Stimulated activated CD4-positive, alpha-beta T cell treated with anti-CD3 and anti-CD28 coated beads, Interleukin-4, amount 100 ng/mL, for 48 hours (primary cell): Measurements from ENCODE around the gene HNRNPA2B1.

Experiments used
- DNase-seq, 2 donors: peaks; one replicate each; pipeline ENCODE4 v3.0.0-alpha.2; 2020; ENCODE audit warnings: low read depth in 2 of 2

HNRNPA2B1 gene

DNA sequence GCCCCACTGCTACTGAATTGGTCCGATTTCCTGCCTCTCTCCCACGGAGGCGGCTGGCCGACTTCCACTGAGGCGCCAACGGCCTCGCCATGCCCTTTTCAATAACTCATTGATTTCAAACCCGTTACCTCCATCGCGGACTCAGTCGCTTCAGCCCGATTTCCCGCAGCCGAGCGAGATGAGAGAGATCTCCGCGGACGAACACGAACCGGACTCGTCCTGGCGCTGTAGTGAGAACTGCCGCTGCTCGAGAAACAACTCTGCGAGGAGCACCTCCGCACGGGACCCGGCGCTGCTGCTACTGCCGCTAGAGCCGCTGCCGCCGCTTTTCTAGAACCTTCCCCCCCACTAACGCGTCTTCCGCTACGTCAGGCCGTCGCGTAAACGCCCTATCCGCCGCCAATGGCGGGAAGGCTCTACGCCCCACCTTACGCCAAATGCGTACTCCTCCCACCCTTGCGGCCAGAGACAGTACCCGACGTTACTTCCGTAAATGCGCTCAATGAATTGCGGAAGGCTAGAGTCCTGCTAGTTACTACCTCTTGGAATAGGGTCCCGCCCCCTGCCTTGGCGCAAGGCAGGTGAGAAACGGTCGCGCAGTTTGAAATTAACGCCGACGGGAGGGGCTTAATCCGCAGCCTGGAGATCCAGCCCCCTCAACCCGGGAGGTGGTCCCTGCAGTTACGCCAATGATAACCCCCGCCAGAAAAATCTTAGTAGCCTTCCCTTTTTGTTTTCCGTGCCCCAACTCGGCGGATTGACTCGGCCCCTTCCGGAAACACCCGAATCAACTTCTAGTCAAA lies at the start of gene HNRNPA2B1:
TSS of gene HNRNPA2B1 (minus strand) at position 303 of the 803 bp plus-strand sequence. CDS start at position 134, 169 bp downstream.
- peak; percentile 94 to 97 for DNase-seq

DNA sequence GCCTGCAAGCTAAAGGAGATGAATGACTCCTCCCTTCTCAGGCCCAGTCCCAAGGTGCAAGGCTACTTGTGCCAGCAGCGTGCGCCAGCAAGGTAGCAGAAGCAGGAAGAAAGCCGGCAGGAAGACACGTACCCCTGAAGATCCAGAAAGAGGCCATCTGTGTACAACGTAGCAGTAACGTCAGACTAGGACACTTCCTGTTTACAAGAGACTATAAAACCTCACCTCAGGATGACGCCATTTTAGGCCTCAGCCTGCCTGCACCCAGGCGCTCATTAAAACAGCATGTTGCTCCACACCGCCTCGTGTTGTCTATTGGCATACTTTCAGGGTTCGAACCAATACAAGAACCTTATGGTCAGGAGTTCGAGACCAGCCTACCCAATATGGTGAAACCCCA lies 49.7 kb upstream of the HNRNPA2B1 start:
- no peak for DNase-seq

DNA sequence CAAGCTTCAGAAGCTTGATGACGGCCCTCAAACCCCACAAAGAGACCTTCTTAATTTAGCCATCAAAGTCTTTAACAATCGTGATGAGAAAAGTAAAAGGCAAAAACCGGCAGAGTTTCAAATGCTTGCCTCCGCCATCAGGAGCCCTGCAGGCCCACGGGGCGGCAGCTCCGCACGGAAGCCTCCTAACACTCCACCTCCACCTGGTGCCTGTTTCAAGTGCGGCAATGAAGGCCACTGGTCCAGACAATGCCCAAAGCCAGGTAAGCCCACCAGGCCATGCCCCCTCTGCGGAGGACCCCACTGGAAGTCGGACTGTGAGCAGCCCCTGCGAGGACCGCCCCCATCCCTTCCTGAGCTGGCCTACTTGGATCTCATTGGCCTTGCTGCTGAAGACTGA lies 44.6 kb upstream of the HNRNPA2B1 start:
- DNase-seq: no peak

DNA sequence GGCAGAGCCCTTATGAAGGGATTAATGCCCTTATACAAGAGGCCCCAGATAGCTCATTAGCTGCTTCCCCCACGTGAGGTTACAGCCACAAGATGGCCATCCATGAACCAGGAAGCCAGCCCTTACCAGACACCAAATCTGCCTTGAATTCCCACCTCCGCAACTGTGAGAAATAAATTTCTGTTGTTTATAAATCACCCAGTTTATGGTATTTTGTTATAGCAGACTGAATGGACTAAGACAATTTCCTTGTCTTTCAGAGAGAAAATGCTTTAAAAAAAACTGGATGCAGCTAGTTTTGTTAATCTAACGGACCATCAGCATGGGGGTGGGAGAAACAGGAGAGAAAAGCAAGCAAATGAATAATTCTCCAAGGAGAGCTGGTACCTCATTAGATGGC lies 37.5 kb upstream of the HNRNPA2B1 start:
- DNase-seq: no peak

DNA sequence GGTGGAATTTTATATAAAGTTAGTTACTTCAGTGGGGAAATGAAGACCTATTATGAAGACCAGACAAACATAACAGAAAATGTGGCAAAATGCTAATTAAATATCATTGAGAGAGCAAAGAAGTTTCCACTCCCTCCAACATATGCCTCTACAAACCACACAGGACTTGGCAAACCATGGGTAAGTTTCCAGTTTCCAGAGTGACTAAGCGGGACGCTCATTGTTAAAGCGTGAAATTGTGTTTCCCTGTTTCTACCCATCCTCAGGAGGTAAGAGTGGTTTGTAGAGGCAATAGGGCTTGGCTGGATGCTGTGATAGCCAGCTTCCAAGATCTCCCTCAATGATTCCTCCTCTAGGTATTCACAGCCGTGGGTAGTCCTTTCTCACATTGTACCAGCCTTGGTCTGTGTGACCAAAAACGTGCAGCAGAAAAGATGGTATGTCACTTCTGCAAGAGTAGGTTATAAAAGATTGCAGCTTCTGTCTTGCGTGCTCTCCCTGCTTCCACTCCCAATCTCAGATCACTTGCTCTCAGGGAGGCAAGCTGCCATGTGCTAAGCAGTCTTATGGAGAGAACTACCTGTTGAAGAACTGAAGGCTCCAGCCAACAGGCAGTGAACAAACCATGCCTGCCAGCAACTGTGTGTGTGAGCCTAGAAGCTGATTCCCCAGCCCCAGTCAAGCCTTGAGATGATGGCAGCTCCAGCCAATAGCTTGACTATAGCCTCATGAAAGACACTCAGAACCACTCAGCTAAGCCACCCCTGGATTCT lies 36.7 kb upstream of the HNRNPA2B1 start:
- DNase-seq: no peak

DNA sequence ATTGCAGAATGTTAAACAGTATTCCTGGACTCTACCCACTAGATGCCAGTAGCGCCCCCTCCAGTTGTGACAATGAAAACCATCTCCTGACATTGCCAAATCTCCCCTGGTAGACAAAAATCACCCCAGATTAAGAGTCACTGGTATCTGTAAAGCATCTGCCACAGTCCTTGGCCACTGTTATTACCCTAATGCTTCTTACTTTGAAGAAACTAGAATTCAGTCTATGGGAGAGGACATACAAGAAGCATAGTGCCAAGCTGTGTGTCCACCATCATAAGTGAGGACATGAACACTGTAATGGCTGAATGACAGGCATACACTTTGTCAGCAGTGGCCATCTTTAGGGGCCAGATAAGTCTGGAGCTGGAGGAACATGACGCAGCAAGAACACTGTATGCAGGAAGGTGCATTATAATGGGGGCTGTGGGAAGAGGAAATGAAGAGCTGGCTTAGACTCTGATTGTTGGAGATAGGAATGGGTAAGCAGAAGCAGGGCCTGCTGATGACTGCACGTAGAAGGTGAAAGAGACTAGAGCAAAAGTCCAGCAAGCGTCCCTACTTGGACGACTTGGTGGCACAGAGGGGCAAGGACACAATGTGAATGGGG lies 33.5 kb upstream of the HNRNPA2B1 start:
- DNase-seq: no peak

DNA sequence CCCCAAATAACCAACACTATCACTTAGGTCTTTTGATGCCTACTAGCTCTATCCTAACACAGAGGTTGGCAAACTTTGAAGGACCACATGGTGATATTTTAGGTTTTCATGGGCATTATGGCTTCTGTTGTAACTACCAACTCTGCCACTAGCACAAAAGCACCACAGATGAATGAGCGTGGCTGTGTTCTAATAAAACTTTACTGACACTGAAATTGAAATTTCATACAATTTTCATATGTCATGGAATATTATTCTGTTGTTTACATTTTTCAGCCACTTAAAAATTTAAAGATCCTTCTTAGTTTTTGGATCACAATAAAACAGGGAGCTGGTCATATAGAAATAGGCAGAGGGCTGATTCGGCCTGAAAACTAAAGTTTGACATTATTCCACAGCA lies 27.4 kb upstream of the HNRNPA2B1 start:
- DNase-seq: no peak

DNA sequence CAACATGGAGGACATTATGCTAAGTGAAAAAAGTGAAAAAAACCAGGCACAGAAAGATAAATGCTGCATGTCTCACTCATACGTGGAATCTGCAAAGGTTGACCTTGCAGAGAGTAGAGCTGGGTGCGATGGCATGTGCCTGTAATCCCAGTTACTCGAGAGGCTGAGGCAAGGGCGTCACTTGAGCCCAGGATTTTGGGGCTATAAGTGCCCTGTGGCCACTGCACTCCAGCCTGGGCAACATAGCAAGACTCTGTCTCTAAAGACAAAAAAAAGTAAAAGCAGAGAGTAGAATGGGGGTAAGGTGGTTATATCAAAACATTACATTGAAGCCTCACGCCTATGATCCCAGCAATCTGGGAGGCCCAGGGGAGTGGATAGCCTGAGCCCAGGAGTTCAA lies 23.8 kb upstream of the HNRNPA2B1 start:
- DNase-seq: no peak

DNA sequence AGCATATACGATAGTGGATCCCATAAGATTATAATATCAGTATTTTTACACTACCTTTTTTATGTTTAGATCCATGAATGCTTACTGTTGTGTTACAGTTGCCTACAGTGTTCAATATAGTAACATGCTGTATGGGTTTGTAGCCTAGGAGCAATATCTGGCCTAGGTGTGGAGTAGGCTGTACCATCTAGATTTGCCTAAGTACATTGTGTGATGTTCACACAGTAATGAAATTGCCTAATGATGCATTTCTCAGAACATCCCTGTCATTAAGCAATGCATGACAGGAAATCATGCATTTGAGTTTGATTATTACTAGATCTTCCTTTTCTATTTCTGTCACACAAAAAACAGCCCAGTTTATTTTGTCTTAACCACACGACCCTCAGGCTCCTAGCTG lies 15.5 kb upstream of the HNRNPA2B1 start:
- no peak for DNase-seq

DNA sequence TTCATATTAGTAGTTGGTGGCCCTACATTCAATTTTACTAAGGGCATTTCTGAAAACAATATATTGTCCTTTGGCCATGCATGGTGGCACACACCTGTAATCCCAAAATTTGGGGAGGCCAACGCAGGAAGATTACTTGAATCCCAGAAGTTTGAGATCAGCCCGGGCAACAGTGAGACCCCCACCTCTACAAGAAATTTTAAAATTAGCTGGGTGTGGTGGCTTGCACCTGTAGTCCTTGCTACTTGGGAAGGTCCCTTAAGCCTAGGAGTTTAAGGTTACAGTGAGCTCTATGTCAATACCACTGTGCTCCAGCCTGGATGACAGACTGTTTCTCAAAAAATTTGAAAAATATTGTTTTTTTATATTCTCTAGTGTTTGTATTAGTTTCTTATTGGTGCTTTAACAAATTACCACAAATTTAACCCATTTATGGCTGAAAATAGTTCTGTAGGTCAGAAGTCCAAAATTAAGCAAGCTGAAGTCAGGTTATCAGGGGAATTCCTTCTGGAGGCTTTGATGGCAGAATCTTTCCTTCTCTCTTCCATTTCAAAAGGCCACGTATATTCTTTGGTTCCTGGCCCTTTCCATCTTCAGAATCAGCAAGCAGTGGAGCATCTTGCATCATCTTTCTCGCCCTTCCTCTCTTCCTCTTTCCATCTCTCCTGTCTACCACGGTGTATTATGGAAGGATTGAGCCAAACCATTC lies 13.4 kb upstream of the HNRNPA2B1 start:
- no peak for DNase-seq

DNA sequence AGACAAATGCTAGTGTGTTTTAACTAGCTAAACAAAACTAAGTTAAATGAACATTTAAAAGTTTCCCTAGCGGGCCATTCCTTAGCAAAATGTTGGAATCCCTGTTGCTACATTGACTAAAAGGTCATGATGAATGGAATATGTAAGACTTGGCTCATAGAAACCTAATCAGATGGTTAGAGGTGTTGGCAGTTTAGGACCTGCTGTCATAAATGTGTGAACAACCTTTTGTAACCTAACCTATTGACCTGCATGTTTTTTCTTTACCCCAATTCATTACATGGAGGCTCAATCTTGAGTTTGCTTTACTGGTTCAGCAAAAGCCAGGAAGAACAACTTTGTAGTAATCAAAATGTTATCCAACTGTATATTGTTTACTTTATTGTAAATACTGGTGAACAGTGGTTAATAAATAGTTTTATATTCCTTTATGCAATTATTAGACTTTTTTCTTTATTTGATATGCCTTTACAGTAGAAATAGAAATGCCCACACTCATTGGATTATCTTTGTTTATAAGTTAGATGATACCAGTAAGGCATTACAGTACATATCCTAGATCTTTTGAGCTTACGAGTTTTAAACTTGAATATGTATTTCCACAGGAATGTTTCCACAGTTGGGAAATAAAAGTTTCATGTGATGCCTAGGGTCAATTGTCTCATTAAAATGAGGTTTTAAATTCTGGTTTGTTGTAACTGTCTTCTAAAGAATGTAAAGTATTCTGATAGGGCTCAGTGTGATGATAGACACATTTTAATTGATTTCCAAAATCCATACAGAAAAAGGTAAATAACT lies 12.6 kb upstream of the HNRNPA2B1 start:
- DNase-seq: no peak

DNA sequence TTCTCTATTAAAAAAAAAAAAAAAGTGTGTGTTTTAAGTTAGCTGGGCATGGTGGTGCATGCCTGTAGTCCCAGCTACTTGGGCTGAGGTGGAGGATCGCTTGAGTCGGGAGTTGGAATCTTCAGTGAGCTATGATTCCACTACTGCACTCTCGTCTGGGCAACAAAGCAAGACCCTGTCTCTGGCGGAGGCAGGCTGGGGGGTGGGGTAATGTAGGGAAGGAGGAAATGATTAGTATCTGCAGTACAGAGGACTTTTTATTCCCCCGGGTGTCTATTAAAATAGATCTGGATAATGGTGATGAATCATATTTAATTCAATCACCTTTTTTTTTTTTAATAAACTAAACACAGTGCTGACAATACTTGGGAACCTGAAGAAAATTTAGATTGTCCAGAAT lies 7.5 kb upstream of the HNRNPA2B1 start:
- no peak for DNase-seq

DNA sequence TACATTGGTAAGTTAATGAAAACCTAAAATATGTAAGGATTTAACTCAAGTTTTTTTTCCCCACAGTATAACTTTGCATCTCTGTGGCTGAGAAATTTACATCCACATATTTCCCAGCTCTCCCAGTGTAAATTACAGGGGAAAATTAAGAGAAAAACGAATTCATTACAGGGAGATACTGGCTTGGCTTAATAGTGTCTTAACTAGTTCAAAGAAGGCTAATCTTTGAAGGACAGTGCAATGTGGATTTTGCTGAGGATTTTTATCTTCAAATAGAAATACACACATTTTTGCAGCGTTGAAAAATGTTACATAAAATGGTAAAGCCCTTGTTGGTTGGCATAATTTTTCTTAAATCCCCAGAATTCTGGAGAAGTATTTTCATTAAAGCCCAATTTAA lies 2.5 kb upstream of the HNRNPA2B1 start:
- no peak for DNase-seq

DNA sequence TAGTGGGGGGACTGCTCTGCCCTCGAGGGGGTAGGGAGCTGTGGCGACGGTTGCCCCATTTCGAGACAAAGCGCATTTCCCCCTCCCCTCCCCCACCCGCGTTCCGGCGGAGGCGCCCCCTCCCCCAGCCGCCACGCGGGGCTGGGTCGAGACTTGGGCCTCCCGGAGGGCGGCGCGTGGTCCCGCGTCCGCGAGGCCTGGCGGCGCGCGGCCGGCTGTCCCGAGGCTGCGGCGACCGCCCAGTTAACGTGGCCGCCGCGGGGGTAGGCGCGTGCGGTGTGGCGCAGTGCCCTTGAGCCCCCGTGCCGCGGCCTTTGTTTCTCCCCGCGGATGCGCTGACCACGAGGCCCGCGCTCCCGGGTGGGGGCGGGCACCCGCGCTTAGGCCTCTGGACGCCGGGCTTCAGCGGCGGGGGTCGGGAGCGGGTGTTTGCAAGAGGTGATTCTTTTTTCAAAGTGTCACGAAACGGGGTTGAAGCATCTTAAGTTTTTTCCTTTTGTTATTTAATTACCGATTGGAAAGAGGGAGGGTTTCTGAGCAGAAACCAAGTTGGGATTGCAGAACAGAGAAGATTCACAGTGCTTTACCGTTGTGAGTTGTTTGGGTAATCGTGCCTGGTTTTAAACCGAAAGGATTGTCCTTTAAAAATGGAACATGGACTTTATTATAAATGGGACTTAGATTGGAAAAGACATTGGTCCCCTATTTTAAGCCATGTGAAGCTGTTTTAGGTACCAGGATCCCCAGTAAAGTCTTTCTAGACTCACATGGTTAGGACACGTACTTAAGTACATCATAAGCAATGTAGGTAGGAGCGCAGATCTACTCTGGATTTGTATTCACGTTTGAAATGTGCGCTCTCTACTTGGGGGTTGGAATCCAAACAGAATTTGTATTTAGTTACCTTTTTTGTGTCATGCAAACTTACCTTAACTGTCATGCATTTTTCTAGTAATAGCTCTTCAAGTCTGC lies 1.8 kb upstream of the HNRNPA2B1 start:
- DNase-seq: peak; percentile 46 to 49

DNA sequence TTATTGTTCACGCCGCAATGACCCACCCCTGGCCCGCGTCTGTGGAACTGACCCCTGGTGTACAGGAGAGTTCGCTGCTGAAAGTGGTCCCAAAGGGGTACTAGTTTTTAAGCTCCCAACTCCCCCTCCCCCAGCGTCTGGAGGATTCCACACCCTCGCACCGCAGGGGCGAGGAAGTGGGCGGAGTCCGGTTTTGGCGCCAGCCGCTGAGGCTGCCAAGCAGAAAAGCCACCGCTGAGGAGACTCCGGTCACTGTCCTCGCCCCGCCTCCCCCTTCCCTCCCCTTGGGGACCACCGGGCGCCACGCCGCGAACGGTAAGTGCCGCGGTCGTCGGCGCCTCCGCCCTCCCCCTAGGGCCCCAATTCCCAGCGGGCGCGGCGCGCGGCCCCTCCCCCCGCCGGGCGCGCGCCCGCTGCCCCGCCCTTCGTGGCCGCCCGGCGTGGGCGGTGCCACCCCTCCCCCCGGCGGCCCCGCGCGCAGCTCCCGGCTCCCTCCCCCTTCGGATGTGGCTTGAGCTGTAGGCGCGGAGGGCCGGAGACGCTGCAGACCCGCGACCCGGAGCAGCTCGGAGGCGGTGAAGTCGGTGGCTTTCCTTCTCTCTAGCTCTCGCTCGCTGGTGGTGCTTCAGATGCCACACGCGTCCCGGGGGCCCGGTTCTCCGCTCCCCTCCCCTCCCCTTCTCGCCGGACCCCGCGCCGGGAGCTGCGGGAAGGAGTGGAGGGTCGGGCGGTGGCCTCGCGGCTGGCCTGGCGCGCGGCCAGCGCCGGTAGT lies 887 bp upstream of the HNRNPA2B1 start, which contains the start of gene CBX3:
TSS of gene CBX3 (plus strand) at position 499 of the 772 bp plus-strand sequence. CDS start 1,254 bp downstream, outside the sequence.
- peak; percentile 84 to 90 for DNase-seq

DNA sequence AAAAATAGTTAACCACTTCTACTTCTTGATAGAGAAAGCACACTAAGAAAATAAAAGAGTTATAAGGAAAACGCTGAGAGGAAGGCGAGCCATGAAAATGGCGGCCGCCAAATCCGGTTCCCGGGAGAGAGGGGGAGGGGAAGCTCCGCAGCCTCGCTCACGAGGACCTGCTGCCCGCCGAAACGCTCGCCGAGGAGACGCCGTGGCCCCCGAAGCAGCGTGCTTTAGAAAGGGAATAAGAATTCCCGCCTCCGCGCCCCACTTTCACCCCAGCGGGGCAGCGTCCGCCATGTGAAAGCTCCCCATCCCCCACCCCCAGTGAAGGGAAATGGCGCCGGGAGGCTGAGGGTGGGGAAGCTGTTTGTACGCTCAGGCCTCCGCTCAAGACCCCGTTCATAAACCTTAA lies 505 bp downstream of the HNRNPA2B1 start:
- DNase-seq: peak; percentile 66 to 76

DNA sequence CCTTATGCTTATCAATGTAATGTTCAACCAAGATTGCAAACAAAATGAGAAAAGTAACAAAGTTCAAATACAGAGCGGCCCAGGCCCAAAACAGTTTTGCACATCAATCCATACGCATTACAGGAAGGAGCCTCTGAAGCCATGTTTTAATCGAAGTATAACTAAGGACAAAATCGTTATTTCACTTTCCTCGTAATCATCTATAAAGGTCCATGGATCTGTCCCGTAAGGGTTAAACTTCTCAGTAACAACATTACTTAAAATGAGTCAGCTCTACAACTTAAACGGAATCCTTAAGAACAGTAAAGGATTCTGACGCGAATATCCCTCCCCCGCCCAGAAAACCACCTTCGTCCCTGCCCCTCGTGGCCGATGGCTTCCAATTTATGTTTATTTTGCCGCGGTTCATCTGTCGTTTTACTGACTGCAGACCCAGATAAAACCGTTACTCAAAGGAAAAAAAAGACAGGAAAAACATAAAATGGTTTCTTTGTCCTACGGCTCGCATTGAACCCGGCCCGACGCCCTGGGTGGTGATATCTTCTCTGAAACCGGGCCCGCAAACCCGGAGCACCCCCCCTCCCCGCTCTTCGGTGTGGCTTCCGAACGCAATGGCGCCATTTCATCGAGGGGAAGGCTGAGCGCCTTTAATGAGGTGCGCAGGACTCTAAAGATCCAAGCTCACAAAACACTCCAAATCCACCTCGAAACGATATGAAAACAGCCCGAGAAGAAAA lies 1.1 kb downstream of the HNRNPA2B1 start:
- DNase-seq: peak; percentile 43 to 47

DNA sequence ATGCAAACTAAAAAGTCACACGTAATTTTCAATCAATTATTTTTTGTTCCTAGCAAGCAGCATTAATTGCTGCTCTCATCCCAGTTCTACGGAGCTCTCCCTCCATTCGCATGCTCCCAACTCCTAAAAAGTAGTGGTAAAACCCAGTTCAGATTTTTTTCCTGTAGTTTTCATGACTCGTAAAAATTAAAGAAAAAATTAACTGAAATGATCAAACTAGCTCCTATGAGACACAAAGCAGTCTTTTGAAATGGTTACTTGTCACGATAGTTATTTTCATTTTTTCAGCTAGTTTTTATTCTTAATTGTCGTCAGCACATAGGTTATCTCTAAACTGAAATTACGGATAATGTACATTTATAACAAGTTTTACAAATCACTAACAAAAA lies 1.8 kb downstream of the HNRNPA2B1 start:
- DNase-seq: no peak
